Glomerular endothelial cell (primary cell): ENCODE data around the gene LPIN1. TPM values are rescaled to one million over a fixed set of nuclear protein-coding genes. Genes with fewer than 3 reads are reported as not detected.
A peak's percentile ranks its signal among the peaks of the same experiment; 100 is the strongest.

Source experiments
- DNase-seq: peaks from one replicate; pipeline ENCODE4 v3.0.0-alpha.2; 2011; ENCODE audit warnings: low read depth, low spot score; ENCODE audit errors: extremely low read depth
- total RNA-seq: library from RNA; depleted of rRNA; stranded (reverse); fragments of >200 nt; gene quantifications from 2 replicates; pipeline ENCODE4 v1.2.3, GENCODE V29; 2015

Gene LPIN1
- total RNA-seq, 1 donor from 2014 or later, result 207 TPM

DNA sequence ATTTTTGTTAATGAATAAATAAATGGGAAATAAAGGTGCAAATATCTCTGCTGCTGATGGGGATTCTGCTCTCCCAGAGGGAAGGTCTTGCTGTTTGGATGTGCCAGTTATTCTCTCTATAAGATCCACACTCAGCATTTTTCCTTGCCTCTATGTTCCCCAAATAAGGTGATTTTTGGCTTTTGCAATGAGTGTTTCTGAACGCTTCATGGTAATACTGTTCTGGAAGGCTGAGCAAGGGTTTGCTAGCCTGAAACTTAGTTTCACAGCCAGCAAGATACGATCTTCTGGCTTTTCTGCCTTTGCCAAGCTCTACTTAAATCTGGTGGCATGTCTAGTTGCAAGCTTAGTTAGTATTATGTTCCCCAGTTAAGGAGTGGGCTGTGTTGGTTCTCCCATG lies 114.6 kb downstream of the LPIN1 start:
- DNase-seq, result no peak

DNA sequence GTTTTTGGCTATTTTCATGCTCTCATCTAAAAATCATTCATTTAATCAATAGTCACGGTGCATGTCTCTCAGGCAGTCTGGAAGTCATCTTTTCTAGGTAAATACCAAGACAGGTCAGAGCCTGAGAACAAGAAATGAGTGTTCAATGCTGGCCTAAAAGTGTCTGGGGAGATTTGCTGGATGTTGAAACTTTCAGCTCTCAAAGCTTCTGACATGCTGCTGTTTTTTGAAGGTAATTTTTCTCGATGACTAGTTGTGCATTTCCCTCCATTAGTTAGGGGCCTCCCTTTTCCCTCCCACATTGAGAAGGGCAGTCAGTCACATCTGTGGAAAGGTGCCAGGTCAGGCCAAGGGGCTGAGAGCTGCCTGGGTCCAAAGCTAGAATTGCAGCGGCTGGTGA lies 115.6 kb downstream of the LPIN1 start:
- no peak for DNase-seq

DNA sequence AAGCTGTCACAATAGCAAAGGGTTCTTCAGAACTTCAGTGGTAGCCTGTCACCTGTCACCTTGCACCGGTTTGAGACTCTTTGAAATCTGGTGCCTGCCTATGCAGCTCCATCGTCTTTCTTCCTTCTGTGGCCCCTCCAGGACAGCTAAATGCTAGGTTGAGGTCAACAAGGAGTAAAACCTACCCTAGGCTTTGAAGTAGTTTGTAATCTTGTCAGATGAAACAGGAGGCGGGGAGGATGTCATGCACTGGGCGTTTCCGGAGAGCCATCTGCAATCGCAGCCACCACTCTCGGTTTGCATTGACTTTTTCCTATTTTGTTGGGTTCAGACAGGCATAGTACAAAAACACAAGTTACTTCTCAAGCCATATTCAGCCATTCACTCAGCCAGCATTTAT lies 116.7 kb downstream of the LPIN1 start:
- DNase-seq, result no peak

DNA sequence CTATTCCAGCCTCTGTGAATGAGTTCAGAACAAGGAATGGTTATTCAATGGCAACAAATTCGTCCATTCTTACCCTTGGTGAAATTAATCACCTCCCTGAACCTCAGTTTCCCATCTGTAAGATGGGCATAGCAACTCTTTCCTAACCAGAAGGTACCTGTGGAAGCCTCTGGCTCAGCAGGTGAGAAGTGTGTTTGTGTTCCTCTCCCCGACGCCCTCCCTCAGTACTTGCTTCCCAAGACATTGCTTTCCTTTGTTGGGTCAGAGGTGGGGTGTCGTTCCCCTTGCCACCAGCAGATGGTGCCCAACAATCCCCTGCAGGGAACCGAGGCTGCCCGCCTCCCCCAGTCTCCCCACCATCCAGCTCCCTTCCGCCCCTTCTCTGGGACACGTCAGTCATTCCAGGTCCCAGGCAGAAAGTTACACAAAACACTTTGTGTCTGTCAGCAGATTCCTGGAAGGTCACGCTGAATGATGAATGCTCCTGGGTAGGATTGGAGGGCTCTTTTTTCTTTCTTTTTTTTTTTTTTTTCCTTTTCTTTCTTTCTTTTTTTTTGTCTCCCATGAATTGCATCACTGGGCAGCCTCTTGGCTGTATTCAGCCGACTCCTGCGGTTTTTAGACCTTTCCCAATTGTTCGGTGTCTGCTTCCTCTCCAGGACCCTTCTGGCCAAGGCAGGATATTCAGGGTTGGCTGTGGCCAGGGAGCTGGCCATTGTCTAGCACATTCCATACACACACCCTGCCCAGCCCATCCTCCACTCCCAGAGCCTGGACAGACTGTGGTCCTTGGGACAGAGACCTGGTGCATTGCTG lies 117.3 kb downstream of the LPIN1 start:
- no peak for DNase-seq

DNA sequence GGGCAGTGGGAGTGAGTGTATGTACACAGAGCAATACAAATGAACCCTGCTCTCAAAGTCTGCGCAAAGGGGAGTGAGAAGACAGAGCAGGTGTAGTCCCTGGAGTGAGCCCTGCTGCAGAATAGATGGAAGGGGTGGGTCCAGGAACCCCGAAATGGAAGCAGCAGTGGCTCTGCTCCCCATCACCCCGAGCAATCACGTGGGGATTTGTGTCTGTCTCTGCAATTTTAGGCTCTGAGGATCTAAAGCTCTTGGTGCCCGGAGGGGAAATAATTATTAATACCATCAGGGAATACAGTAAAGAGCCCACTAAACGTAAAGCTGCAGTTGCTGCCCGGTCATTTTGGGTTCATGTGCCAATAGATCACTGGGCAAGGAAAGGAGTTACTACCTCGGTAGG lies 118.3 kb downstream of the LPIN1 start:
- DNase-seq, result no peak

DNA sequence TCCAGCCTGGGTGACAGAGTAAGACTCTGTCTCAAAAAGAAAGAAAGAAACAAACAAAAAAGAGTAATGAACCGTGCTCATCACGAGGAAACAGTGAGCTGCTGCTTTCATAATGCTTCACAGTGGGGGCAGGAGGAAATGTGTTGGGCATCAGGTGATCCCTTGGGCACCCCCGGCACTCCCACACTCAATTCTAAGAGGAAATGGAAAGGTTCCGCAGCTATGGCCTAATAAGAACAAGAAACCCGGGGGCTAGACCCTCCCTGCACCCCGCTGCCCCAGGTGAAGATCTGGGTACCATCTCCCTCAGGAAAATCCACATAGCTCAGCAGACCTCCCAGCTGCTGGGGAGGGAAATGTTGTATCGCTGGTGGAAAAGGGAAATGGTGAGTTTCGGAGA lies 118.9 kb downstream of the LPIN1 start:
- DNase-seq, result no peak

DNA sequence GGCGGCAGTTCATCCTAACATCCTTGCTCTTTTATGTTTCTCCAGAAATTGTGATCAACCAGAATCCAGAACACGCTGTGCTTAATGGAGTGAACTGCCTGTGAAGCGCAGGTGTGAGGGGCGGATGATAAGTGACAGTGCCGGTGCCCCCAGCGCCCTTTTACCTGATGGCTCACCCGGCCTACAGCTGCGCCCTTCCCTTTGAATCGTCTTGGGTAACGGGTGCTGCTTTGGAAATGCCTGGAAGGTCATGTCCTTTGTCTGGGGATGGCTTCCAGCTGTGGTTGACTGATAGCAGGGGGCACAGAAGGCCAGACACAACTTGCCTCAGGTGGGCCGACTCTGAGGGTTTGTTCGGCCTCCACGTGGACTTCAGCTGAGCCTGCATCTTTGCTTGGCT lies 119.4 kb downstream of the LPIN1 start:
- DNase-seq, result no peak

DNA sequence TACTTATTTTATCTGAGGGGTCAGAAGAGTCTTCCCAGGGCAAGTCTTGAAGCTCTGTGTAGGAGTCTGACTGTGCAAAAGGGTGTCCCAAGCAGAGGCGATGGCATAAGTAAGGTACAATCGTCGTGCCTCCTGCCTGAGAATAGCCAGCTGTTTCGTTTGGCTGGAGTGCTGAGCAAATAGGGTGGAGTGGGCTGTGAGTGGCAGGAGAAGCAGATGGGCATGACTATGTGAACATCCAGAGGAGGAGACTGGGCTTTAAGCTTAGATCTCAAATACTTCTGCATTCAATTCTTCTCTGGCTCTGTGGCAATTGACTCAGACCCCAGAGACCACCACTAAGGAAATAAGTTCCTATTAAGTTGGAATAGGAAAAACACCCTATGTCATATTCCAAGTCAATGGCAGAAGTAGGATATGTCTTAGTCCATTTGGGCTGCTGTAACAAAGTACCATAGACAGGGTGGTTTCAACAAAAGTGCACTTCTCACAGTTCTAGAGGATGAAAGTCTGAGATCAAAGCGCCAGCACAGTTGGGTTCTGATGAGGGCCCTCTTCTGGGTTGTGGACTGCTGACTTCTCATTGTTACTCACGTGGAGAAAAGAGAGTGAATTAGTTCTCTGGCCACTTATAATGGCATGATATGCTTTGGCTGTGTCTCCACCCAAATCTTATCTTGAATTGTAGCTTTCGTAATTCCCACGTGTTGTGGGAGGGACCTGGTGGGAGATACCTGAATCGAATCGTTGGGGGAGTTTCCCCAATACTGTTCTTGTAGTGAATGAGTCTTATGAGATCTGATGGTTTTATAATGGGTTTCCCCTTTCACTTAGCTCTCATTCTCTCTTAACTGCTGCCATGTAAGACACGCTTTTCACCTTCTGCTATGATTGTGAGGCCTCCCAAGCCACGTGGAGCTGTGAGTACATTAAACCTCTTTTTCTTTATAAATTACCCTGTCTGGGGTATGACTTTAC lies 120.2 kb downstream of the LPIN1 start:
- no peak for DNase-seq

DNA sequence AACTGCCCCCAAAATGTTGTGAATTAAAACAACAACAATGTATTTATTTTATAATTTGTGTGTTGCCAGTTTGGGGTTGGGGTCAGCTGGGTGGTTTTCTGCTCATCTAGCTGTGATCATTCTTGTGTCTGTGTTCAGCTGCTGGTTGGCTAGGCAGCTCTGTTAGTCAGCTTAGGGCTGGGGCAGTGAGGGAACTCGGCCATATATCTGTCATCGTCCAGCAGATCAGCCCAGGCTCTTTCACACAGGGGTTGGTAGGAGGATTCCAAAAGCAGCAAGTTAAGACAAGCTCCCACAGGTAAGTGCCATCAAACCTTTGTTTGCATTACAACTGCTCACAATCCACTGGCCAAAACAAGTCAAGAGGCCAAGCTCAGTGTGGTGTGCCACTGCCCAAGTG lies 121.5 kb downstream of the LPIN1 start:
- DNase-seq, result no peak

DNA sequence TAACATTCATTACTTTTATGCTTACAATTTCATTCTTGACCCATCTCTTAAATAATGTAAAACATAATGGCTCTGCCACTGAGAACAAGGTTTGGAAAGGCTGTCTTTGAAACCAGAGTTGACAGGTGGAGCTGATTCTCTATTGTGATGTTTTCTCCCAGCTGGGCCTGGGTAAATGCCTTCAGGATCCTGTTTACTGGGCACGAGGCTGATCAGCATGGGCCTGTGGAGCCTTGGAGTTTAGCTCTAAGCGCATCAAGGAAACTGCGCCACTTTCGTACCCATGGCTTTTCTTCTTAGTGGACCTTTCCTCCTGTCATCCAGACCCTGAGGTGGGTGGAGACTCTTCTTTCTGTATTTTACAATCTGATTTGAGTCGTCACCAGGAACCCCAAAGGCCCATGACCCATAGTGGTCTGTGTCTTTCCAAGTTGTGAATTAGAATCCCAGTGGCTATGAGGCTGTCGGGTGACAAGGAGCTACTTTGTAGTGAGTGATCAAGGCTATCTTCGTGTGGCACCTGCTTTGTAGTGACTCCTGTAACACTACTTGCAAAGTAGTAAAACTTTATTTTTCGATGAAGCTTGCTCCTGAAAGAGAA lies 123.1 kb downstream of the LPIN1 start:
- no peak for DNase-seq

DNA sequence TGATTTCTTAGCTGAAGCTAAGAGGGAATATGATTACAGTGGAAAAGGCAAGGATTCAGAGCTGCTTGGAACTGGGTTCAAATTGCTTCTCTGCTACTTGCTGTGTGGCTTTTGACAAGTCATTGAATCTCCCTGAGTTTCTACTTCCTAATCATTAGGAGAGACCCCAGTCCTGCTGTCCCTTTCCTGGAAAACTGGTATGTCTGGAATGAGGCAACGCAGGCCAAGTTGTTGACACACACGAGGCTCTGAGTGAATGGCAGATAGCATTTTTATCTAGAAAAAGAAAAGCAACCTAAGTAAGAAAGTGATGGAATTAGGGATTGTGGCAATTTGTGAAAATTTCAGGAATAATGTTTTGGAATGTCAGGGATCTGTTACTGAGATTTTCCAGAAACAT lies 123.6 kb downstream of the LPIN1 start:
- no peak for DNase-seq

DNA sequence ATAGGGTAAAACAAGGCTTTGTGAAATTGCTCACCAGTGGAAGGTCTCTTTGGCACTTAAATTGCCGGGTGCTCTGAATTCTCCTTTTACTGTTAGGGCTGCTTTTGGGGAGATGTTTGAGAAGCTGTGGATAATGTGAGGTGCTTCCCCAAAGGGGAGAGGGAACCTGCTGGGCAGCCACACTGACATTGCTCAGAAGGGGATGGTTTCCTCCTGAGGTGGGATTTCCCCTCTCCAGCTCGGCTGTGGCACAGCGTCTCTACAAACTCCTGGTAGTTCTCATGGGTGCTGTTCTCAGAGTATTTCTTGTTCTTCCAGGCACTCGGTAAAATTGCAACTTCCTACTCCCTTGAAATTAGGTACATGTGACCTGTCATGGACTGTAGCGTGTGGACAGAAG lies 124.2 kb downstream of the LPIN1 start:
- no peak for DNase-seq

DNA sequence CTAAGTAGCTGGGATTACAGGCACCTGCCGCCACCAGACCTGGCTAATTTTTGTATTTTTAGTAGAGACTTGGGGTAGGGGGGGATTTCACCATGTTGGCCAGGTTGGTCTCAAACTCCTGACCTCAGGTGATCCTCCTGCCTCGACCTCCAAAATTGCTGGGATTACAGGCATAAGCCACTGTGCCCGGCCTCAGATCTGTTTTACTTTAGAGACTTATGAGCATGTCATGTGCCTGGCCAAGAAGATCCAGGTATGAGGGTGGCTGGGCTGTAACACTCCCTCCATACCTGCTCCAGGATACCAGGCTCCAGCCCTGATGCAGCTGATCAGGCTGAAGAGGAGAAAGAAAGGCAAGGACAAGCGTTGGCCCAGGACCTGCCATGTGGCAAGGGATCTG lies 125.0 kb downstream of the LPIN1 start:
- no peak for DNase-seq

DNA sequence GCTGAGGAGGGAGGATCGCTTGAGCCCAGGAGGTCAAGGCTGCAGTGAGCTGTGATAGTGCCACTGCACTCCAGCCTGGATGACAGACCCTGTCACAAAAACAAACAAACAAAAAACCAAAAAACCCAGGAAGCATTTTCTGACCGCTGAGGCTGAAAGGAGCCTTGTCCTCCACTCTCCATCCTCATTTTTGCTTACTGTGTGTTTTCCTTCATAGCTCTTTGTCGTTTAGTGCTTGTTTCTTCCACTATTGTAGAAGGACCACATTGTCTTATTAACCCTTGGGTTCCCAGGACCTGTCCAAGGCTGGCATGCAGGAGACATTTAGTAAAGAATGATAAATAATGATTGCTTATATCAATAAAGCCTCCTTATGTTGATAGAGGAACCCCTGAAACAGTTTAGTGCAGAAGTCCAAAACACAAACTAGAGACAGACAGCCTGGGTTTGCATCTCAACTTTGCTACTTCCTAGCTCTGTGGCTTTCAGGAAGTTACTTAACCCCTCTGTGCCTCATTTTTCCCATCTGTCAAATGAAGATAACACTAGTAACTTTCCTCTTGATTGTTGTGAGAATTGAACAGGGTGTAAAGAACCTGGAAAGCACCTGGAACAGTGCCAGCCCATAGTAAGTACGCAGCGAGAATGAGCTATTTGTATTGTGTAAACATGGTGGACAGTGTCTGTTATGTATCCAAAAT lies 126.0 kb downstream of the LPIN1 start:
- peak; percentile 33 for DNase-seq

DNA sequence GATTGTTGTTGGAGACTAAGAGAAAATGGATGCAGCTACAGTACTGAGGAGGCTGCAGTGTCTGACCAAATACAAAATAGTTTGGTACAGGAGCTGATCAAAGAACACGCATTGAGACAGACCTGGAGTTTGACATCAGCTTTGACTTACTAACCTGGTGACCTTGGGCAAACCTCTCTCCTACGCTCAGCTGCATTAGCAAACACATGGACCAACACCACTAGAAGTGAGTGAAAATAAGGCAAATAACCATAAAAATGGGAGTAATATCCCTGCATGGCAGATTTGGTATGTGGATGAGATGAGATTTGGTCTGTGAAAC lies 126.5 kb downstream of the LPIN1 start:
- no peak for DNase-seq

DNA sequence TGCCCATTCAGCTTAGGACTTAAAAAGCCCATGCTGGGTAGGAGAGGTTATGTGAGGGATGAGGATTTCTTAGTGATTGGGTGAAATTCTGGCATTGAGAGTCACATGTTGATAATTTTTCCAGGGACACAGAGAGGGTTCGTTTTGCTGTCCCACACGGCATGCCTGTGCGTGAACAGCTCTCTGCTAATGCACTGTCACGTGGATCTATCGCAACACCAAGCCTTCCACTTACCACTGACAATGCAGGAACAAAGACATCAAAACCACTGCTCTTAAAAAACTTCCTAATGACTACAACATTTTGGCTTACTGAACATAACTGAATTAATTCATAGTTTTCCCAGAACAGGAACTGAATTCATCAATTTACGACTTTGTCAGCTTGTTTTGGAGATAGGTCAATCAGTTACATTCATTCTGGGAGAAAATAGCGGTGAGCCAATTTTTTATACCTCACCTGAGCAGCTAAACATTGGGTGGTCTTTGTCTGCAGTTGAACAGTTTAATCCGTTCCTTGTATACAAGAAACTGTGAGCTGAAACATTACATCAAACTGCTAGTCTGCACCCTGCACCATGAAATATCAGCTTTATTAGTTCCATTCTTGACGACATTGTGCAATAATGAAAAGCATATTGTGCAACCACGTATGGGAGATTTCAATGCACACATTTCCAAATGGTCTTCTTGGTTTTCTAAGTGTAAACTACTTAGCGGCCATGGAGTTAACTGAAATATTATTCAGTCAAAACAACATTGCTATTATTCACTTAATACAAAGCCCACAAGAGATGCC lies 127.1 kb downstream of the LPIN1 start:
- DNase-seq, result no peak

DNA sequence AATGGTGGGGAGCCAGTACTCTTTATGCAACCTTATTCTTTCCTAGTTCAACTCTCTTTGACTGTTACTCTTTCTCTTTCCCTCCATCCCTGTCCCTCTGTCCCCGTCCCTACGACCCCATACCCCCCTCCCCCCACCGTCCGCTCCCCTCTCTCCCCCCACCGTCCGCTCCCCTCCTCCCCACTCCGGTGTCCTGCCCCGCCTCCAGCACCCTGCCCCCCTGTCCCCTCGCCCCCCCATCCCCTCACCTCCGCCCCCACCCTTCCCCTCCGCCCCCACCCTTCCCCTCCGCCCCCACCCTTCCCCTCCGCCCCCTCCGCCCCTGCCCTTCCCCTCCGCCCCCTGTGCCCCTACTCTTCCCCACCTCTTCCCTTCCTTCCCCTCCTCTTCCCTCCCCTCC lies 128.4 kb downstream of the LPIN1 start:
- no peak for DNase-seq

DNA sequence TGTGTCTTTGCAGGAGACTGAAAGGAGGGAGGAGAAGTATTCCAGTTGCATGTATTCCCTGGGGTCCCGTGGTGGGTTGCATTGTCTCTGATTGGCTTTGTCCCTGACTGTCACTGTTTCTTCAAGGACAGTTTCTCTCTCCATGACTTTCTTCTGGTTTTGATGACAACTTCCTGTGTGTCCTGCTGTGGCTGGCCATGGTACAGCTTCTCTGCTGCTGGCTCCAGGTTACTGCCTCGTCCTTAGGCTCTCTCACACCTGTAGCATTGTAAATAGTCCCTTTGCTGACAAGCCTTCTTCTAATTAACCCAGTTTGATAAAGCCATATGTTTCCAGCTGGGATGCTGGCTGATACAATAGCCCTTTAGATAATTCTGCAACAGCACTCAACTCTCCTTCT lies 129.0 kb downstream of the LPIN1 start:
- no peak for DNase-seq

DNA sequence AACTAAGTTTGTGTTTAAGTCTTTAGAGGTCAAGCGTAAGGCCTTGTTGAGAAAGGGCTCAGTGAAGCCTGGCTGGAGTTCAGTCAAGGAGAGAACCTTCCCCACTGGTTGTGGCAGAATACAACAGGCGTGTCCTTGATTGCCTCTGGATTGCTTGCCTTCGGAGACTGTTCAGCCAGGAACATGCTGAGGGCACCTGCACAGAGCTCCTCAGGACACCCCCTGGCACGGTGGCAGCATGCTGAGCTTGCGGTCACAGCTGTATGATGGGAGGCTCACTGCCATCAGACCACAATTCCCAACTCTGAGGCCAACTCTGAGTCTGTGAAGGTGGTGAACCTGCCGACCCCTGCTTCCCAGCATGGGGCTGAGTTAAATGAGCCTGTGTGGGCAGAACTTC lies 130.0 kb downstream of the LPIN1 start:
- DNase-seq, result no peak

DNA sequence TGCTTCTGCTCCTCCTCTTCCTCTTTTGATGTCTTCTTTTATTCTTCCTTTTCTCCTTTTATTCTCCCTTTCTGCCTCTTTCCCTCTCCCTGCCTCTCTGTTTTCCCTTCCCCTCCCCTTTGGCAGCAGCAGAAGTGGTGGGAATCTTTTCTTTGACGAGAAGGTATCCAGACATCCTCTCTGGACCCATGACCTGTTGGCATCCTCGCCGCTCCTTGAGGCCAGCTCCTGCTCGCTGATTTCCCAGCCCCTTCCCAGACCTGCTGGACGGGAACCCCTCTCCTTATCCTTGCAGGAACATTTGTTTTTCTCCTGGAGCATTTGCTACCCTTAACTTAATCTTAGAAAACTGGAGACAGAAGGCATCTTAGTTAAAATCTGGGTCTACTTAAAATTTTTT lies 130.5 kb downstream of the LPIN1 start:
- DNase-seq, result no peak
